PFSK-1 (cell line): ENCODE measurements around the gene MZB1.

Source experiments
- POLR2AphosphoS5 ChIP-seq: IDR thresholded peaks from 2 replicates; pipeline ENCODE4 v1.6.1; 2012; ENCODE audit warnings: low read depth, mild to moderate bottlenecking, control low read depth, low read length, moderate library complexity
- TAF1 ChIP-seq: IDR thresholded peaks from 2 replicates; pipeline ENCODE4 v1.6.1; 2012; ENCODE audit warnings: low read length, control low read depth, borderline replicate concordance; ENCODE audit not compliant: insufficient read depth

DNA sequence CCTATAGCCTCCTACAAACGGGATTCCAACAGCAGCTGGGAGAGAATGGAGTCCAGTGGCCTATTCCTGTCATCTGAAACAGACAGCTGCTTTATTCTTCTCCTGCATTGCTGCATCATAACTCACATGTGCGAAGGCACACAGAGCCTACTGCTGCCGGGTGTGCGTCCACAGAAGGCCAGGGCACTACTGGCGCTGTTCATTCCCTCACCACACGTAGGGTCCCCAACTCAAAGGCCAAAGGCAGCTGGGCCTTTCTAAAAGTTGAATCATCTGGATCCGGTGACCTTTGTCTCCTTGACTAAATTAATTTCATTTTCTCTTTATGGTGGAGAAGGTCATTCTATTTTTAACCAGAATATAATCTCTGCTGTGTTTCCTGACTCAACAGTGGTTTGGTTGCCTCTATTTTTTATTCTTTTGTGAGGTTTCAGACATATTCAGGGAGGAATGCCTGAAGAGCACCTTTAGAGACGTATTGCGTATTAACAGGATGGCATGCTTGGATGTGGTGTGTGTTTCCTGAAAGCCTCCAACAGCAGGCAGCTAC, 24.9 kb upstream of the MZB1 start:
- TF ChIP-seq POLR2AphosphoS5 (no peak), TAF1 (no peak)
